Naive thymus-derived CD4-positive, alpha-beta T cell (primary cell): Measurements from ENCODE around the gene MKRN2. TPM values are rescaled to one million over a fixed set of nuclear protein-coding genes. Genes with fewer than 3 reads are reported as not detected.
A peak's percentile ranks its signal among the peaks of the same experiment; 100 is the strongest.
"Not testable (repeated sequence)": the region's sequence is repeated elsewhere in the genome, so short reads cannot be mapped to it uniquely, and the experiment has no call there.

Experiments used
- ATAC-seq: fragments of 150-1000 bp; cut with Tn5 transposase; 2 replicates; pipeline ENCODE4 v1.10.0; 2021; ENCODE audit warnings: mild to moderate bottlenecking, moderate library complexity
- CTCF ChIA-PET: fragments of 350-600 bp; sonication (Branson Sonifier 250); formaldehyde crosslinking; loops from one replicate; lab custom pipeline; 2021; ENCODE audit warnings: antibody characterized with exemption; lab: Charles Lee
- POLR2A ChIA-PET: fragments of 350-600 bp; sonication (Branson Sonifier 250); formaldehyde crosslinking; loops from one replicate; lab custom pipeline; 2021; ENCODE audit warnings: antibody characterized with exemption, inconsistent platforms; lab: Charles Lee
- DNase-seq, 9 donors: peaks; one replicate each; pipeline versions ENCODE4 v3.0.0 to v3.0.0-alpha.2; 2020 to 2022; ENCODE audit warnings: mixed read lengths in 1 of 9
- H3K27ac ChIP-seq: one replicate; pipeline ENCODE4 v1.7.0; 2013; ENCODE audit warnings: mild to moderate bottlenecking, low read depth, low read length, moderate library complexity
- H3K27me3 ChIP-seq, 2 donors: one replicate each; pipeline ENCODE4 v1.7.0; 2013; ENCODE audit warnings: low read length in 2 of 2, mild to moderate bottlenecking in 2 of 2, moderate library complexity in 2 of 2; ENCODE audit not compliant: control insufficient read depth in 2 of 2, insufficient read depth in 2 of 2
- H3K36me3 ChIP-seq, 3 experiments: 1 replicate in 2 of 3; 2 replicates in 1 of 3; pipeline ENCODE4 v1.7.0; 2013; ENCODE audit warnings: low read length in 3 of 3, mild to moderate bottlenecking in 3 of 3, moderate library complexity in 1 of 3; ENCODE audit not compliant: insufficient read depth in 3 of 3, control insufficient read depth in 2 of 3
- H3K4me1 ChIP-seq, 2 donors: one replicate each; pipeline ENCODE4 v1.7.0; 2013; ENCODE audit warnings: low read length in 2 of 2, mild to moderate bottlenecking in 2 of 2, moderate library complexity in 1 of 2; ENCODE audit not compliant: control insufficient read depth in 2 of 2, insufficient read depth in 2 of 2
- H3K4me3 ChIP-seq: 2 replicates; pipeline ENCODE4 v1.7.0; 2013; ENCODE audit warnings: mild to moderate bottlenecking, low read length
- H3K9me3 ChIP-seq, 3 experiments: 1 replicate in 2 of 3; 2 replicates in 1 of 3; pipeline ENCODE4 v1.7.0; 2013; ENCODE audit warnings: low read length in 3 of 3; ENCODE audit not compliant: control insufficient read depth in 2 of 3
- H3K27ac Mint-ChIP-seq, 9 donors: one replicate each; pipeline ENCODE4 v1.8.0; 2020 to 2022; ENCODE audit warnings: mixed read lengths in 9 of 9, mild to moderate bottlenecking in 8 of 9, moderate library complexity in 5 of 9, inconsistent platforms in 2 of 9
- H3K27me3 Mint-ChIP-seq, 5 donors: one replicate each; pipeline ENCODE4 v1.8.0; 2021 to 2022; ENCODE audit warnings: mixed read lengths in 5 of 5, mild to moderate bottlenecking in 1 of 5
- H3K36me3 Mint-ChIP-seq, 5 donors: one replicate each; pipeline ENCODE4 v1.8.0; 2020 to 2022; ENCODE audit warnings: mixed read lengths in 5 of 5, mild to moderate bottlenecking in 3 of 5, inconsistent platforms in 1 of 5
- H3K4me1 Mint-ChIP-seq, 7 donors: one replicate each; pipeline ENCODE4 v1.8.0; 2020 to 2022; ENCODE audit warnings: mixed read lengths in 7 of 7, mild to moderate bottlenecking in 3 of 7, inconsistent platforms in 1 of 7
- H3K4me3 Mint-ChIP-seq, 10 donors: one replicate each; pipeline ENCODE4 v1.8.0; 2020 to 2022; ENCODE audit warnings: mild to moderate bottlenecking in 10 of 10, mixed read lengths in 10 of 10, moderate library complexity in 6 of 10, inconsistent platforms in 2 of 10
- H3K9me3 Mint-ChIP-seq, 11 donors: one replicate each; pipeline ENCODE4 v1.8.0; 2020 to 2022; ENCODE audit warnings: mixed read lengths in 11 of 11, mild to moderate bottlenecking in 4 of 11, inconsistent platforms in 1 of 11, moderate library complexity in 1 of 11
- intact Hi-C, 2 donors: fragments of 100-400 bp; cut with micrococcal nuclease; formaldehyde crosslinking; loops; one replicate each; pipeline ENCODE4 v1.15.1; 2023
- polyA plus RNA-seq, 2 donors: library from polyadenylated mRNA; unstranded; fragments of 300-500 nt; fragmentation: Illumina TruSeq; gene quantifications; one replicate each; pipeline ENCODE4 v1.2.3, GENCODE V29; 2021
- total RNA-seq, 6 experiments: library from RNA in 5 of 6; stranded (reverse) in 5 of 6; gene quantifications; 1 replicate in 5 of 6; 2 replicates in 1 of 6; pipeline ENCODE4 v1.2.3 and lab custom pipeline; 2021 to 2026

MKRN2 gene
- total and polyA plus RNA-seq, 7 experiments from 2014 or later, result 21.9 to 66.2 (median 32.9) TPM

DNA sequence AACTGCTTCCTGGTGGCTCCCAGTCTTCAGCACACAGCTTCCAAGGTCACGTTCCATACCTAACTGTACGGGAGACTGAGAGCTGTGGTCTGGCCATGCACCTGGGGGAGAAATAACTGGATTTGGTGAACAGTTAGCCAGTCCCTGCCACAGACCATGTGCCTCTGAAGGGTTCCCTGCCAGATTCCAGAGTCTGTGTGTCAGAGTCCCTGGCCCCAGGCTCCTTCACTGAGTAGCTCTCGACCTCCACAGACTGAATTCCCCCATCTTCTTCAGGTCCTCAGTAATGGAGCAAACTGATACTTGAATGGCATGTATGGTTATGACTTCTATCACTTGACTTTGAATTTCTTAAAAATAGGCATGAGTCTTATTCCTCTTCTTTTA lies 29.1 kb upstream of the MKRN2 start:
- peaks cover 0 to 47% (median 16%) of the 10 kb centered on the region in 3 experiments for H3K36me3 ChIP-seq
- H3K36me3 Mint-ChIP-seq, result peaks cover 11 to 56% (median 30%) of the 10 kb centered on the region in 5 donors
- POLR2A ChIA-PET, result no interaction called here
- H3K27ac ChIP-seq, result no peak overlapping the region
- no peak overlapping the region for H3K4me3 Mint-ChIP-seq
- H3K9me3 Mint-ChIP-seq, result no peaks in the 10 kb centered on the region
- H3K4me1 ChIP-seq, result no peaks in the 10 kb centered on the region
- no peaks in the 10 kb centered on the region for H3K27me3 ChIP-seq
- DNase-seq (no peak), ATAC-seq (no peak)
- H3K4me1 Mint-ChIP-seq, result no peaks in the 10 kb centered on the region
- no peaks in the 10 kb centered on the region for H3K27me3 Mint-ChIP-seq
- no peak overlapping the region for H3K4me3 ChIP-seq
- H3K9me3 ChIP-seq, result no peaks in the 10 kb centered on the region
- intact Hi-C loops, result no loop called here
- no peak overlapping the region for H3K27ac Mint-ChIP-seq
- CTCF ChIA-PET, result no interaction called here

DNA sequence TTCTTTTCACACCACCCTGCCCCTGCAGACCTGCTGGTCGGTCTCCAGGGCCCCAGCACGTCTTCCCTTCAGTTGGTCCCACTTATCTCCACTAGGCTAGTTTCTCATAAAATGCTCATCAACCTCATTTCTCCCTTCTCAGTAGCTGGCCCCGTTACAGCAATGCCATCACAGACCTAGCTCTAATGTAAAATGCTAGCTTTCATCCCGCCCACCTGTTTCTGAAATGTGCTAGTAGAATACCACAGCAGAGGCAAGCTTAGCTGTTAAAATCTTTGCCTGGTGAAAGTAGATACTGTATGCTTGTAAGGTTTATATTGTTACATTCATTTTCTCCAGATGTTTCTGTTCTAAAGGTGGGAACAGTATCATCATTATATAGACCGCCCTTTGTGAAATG lies 24.7 kb upstream of the MKRN2 start:
- DNase-seq (no peak), ATAC-seq (no peak)
- no peaks in the 10 kb centered on the region for H3K9me3 Mint-ChIP-seq
- Histone ChIP-seq H3K4me1 (no peaks in the 10 kb centered on the region), H3K27ac (no peak overlapping the region), H3K4me3 (no peak overlapping the region), H3K9me3 (no peaks in the 10 kb centered on the region), H3K27me3 (no peaks in the 10 kb centered on the region), H3K36me3 (peaks cover 0 to 43% (median 14%) of the 10 kb centered on the region in 3 experiments)
- CTCF ChIA-PET, result no interaction called here
- intact Hi-C loops, result no loop called here
- no peaks in the 10 kb centered on the region for H3K4me1 Mint-ChIP-seq
- H3K27ac Mint-ChIP-seq, result peak overlapping the region in 2 of 9 donors; percentile 54 to 74
- POLR2A ChIA-PET, result no interaction called here
- no peak overlapping the region for H3K4me3 Mint-ChIP-seq
- H3K36me3 Mint-ChIP-seq, result peaks cover 11 to 35% (median 15%) of the 10 kb centered on the region in 5 donors
- no peaks in the 10 kb centered on the region for H3K27me3 Mint-ChIP-seq

DNA sequence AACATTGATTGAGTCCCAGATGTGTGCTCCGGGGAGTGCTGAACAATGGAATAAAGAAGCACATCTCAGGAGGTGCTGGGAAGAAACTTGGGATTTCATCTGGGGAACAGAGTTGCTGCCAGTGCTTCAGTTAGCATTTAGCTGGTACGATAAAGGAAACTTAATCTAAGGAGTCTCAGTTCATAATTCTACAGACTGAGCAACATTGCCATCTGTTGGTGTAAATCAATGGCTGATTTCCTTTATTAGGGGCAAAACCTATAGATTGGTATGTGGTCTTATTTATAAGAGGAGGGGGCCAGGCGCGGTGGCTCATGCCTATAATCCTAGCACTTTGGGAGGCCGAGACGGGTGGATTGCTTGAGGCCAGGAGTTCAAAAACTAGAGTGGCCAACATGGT lies 20.5 kb upstream of the MKRN2 start:
- Histone ChIP-seq H3K9me3 (no peaks in the 10 kb centered on the region), H3K4me1 (no peaks in the 10 kb centered on the region), H3K4me3 (no peak overlapping the region), H3K27ac (no peak overlapping the region), H3K36me3 (peaks cover 0 to 21% (median 4%) of the 10 kb centered on the region in 3 experiments), H3K27me3 (no peaks in the 10 kb centered on the region)
- no peak overlapping the region for H3K4me3 Mint-ChIP-seq
- no peaks in the 10 kb centered on the region for H3K9me3 Mint-ChIP-seq
- ATAC-seq, result no peak
- ChIA-PET CTCF (interaction anchor here (0.6 kb wide), 1 partner anchor 78 kb away, joined by 3 read pairs; no protein-coding TSS in a partner anchor), POLR2A (no interaction called here)
- intact Hi-C loops, result no loop called here
- H3K4me1 Mint-ChIP-seq, result no peaks in the 10 kb centered on the region
- H3K27ac Mint-ChIP-seq, result no peak overlapping the region
- H3K27me3 Mint-ChIP-seq, result no peaks in the 10 kb centered on the region
- DNase-seq, result no peak
- H3K36me3 Mint-ChIP-seq, result peaks cover 0 to 24% (median 9%) of the 10 kb centered on the region in 5 donors

DNA sequence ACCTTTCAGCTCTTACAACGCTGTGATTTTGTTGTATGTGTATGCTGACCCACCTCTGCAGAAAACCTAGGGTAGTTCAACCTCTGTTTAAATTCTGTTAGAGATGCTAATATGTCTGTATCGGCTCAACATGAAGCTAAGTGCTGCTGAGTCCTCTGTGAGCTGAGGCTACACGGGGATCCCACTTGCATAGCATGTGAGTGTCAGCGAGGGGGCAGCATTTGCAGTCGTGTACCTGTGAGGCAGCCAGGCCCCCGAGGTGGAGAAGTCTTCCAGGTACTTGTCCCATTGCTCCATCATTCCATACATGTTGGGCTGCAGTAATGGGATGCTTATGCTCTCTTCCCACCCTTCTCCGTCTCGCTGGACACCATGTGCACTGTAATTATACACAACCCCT lies 15.3 kb upstream of the MKRN2 start:
- intact Hi-C loops, result no loop called here

DNA sequence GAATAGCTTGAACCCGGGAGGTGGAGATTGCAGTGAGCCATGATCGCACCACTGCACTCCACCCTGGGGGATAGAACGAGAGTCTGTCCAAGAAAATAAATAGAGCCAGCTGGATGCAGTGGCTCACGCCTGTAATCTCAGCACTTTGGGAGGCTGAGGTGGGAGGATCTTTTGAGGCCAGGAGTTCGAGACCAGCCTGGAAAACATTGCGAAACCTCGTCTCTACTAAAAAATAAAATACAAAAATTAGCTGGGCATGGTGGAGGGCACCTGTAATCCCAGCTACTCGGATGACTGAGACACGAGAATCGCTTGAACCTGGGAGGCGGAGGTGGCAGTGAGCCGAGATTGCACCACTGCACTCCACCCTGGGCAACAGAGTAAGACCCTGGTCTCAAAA lies 13.4 kb upstream of the MKRN2 start:
- POLR2A ChIA-PET, ATAC-seq, H3K27me3 Mint-ChIP-seq, H3K9me3 ChIP-seq, H3K4me1 Mint-ChIP-seq, H3K27me3 ChIP-seq, H3K27ac Mint-ChIP-seq, intact Hi-C loops, H3K4me3 ChIP-seq, DNase-seq, H3K27ac ChIP-seq, H3K4me3 Mint-ChIP-seq, H3K4me1 ChIP-seq, H3K9me3 Mint-ChIP-seq, H3K36me3 ChIP-seq: not testable (repeated sequence)
- H3K36me3 Mint-ChIP-seq, result peaks cover 0 to 13% (median 0%) of the 10 kb centered on the region in 5 donors
- CTCF ChIA-PET, result interaction anchor here (0.6 kb wide), 1 partner anchor 1018 kb away, joined by 4 read pairs; no protein-coding TSS in a partner anchor

More for the DNA sequence above, 15.3 kb upstream of the MKRN2 start:
- DNase-seq (no peak), ATAC-seq (no peak)
- Mint-ChIP-seq H3K36me3 (peaks cover 0 to 13% (median 0%) of the 10 kb centered on the region in 5 donors), H3K4me1 (peaks cover 0 to 2% (median 0%) of the 10 kb centered on the region in 7 donors), H3K27ac (peak overlapping the region in 2 of 9 donors; percentile 63 to 74), H3K27me3 (no peaks in the 10 kb centered on the region), H3K9me3 (no peaks in the 10 kb centered on the region), H3K4me3 (no peak overlapping the region)
- ChIA-PET POLR2A (no interaction called here), CTCF (no interaction called here)
- no peak overlapping the region for H3K4me3 ChIP-seq
- H3K27ac ChIP-seq, result no peak overlapping the region
- H3K27me3 ChIP-seq, result no peaks in the 10 kb centered on the region
- H3K36me3 ChIP-seq, result no peaks in the 10 kb centered on the region
- H3K4me1 ChIP-seq, result no peaks in the 10 kb centered on the region
- H3K9me3 ChIP-seq, result no peaks in the 10 kb centered on the region

DNA sequence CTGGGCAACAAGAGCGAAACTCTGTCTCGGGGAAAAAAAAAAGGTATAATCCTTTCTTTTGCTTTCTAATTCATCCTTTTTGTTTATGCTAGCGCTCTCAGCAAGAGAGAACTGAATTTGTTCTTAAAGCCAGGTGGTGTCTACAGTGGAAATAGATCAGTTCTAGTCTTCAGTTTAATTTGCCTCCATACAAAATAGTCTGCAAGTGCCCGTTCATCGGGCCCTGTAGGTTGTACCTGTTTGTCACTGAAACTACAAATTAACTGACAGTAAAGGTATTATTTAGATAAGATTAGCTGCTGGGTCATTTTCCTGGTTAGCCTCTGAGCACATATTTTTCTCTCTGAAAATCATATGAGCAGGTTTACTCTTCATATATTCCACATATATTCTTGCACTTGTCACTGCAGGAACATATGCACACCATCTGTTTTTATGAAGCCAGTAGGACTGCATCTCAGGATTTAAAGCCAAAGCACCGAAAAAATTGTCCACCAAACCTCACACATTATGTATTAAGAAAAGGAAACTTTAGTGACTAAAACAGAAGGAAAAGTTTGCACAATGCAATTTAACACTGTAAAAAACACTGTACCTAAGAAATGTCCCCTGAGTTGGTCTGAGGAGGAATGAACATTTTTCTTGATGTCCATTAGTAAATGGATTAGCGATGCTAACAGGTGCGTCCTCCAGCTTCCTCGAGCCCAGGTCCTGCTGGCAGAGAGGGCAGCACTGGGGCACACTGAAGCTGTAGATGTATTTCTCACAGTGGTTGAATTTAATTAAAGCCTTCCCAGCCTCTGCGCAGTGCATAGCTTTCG lies 12.0 kb upstream of the MKRN2 start:
- H3K36me3 ChIP-seq, result no peaks in the 10 kb centered on the region
- no peak overlapping the region for H3K4me3 ChIP-seq
- peaks cover 0 to 2% (median 0%) of the 10 kb centered on the region in 7 donors for H3K4me1 Mint-ChIP-seq
- ATAC-seq (no peak), DNase-seq (no peak)
- intact Hi-C loops, result no loop called here
- H3K9me3 ChIP-seq, result no peaks in the 10 kb centered on the region
- no peak overlapping the region for H3K27ac ChIP-seq
- H3K27ac Mint-ChIP-seq, result no peak overlapping the region
- no peaks in the 10 kb centered on the region for H3K27me3 Mint-ChIP-seq
- H3K9me3 Mint-ChIP-seq, result no peaks in the 10 kb centered on the region
- no peak overlapping the region for H3K4me3 Mint-ChIP-seq
- no peaks in the 10 kb centered on the region for H3K27me3 ChIP-seq
- H3K4me1 ChIP-seq, result no peaks in the 10 kb centered on the region
- ChIA-PET POLR2A (no interaction called here), CTCF (no interaction called here)
- peaks cover 0 to 4% (median 0%) of the 10 kb centered on the region in 5 donors for H3K36me3 Mint-ChIP-seq

DNA sequence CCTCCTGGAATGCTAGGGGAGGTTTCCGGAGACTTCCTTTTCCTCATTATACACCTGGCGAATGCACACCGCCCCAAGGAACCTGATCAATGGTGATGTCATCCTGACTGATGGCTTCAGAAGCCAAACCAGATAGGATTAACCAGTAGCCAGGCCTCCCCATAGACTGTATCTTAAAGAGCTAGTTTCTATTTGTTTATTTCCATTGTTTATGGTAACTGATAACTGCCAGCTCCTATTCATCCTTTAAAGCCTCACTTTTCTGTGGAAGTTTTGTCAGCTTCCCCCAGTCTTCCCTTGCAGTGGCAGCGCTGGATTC lies 11.5 kb upstream of the MKRN2 start, which contains the start of gene MKRN2OS:
TSS of gene MKRN2OS (minus strand) at position 27 of the 319 bp plus-strand sequence. CDS start 35 bp downstream, outside the sequence.
- DNase-seq (no peak), ATAC-seq (no peak)
- peaks cover 0 to 2% (median 0%) of the 10 kb centered on the region in 7 donors for H3K4me1 Mint-ChIP-seq
- H3K9me3 Mint-ChIP-seq, result no peaks in the 10 kb centered on the region
- CTCF ChIA-PET, result no interaction called here
- no peaks in the 10 kb centered on the region for H3K9me3 ChIP-seq
- H3K4me3 Mint-ChIP-seq, result no peak within 1 kb of the TSS
- intact Hi-C loops, result no loop called here
- H3K27ac ChIP-seq, result no peak within 1 kb of the TSS
- H3K4me3 ChIP-seq, result no peak within 1 kb of the TSS
- POLR2A ChIA-PET, result no interaction called here
- peaks cover 0 to 4% (median 0%) of the 10 kb centered on the region in 5 donors for H3K36me3 Mint-ChIP-seq
- H3K27me3 Mint-ChIP-seq, result peaks cover 0 to 3% (median 0%) of the 10 kb centered on the region in 5 donors
- H3K27ac Mint-ChIP-seq, result no peak within 1 kb of the TSS
- no peaks in the 10 kb centered on the region for H3K4me1 ChIP-seq
- H3K27me3 ChIP-seq, result no peaks in the 10 kb centered on the region
- H3K36me3 ChIP-seq, result no peaks in the 10 kb centered on the region
